SK-N-SH (cell line): ENCODE data around the gene DLG1. TPM values are rescaled to one million over a fixed set of nuclear protein-coding genes. Genes with fewer than 3 reads are reported as not detected.
A peak's percentile ranks its signal among the peaks of the same experiment; 100 is the strongest.

Experiments used
- CTCF ChIA-PET: fragments of 300-600, 350-600 bp; formaldehyde crosslinking; extraction: SDS; loops from one replicate; lab custom pipeline; 2021; lab: Yijun Ruan, JAX
- POLR2A ChIA-PET: fragments of 350-600 bp; sonication (Branson Sonifier 250); formaldehyde crosslinking; extraction: SDS; loops from one replicate; lab custom pipeline; 2020; ENCODE audit warnings: antibody characterized with exemption, inconsistent platforms; lab: Yijun Ruan, JAX
- DNase-seq: peaks from one replicate; pipeline ENCODE4 v3.0.0; 2012
- H2AFZ ChIP-seq: fragments of 200-600 bp; sonication (generic); 2 replicates; pipeline ENCODE4 v1.8.1; 2016; ENCODE audit warnings: antibody characterized with exemption, mild to moderate bottlenecking, low read depth
- H3F3A ChIP-seq: fragments of 200-600 bp; sonication (generic); replicated peaks from 2 replicates; pipeline ENCODE3; 2016; ENCODE audit warnings: antibody characterized with exemption, mild to moderate bottlenecking; ENCODE audit not compliant: insufficient read depth
- H3K27ac ChIP-seq, 2 experiments: fragments of 200-500 bp in 1 of 2; fragments of 200-600 bp in 1 of 2; sonication (Bioruptor generic) in 1 of 2; sonication (generic), shearing (Covaris generic) in 1 of 2; 2 replicates each; pipeline versions ENCODE4 v1.5.1 to v1.6.1; 2014 to 2016; ENCODE audit warnings: low read depth in 2 of 2, inconsistent platforms in 1 of 2, low read length in 1 of 2, mild to moderate bottlenecking in 1 of 2, mixed read lengths in 1 of 2
- H3K27me3 ChIP-seq: fragments of 200-600 bp; sonication (generic), shearing (Covaris generic); 2 replicates; pipeline ENCODE4 v1.6.1; 2016; ENCODE audit warnings: mixed run types; ENCODE audit not compliant: insufficient read depth
- H3K36me3 ChIP-seq, 2 experiments: fragments of 200-500 bp in 1 of 2; fragments of 200-600 bp in 1 of 2; sonication (Bioruptor generic) in 1 of 2; sonication (generic) in 1 of 2; replicated peaks in 1 of 2; 2 replicates each; pipeline versions ENCODE3 to v1.5.1; 2014 to 2016; ENCODE audit warnings: low read length in 1 of 2, mild to moderate bottlenecking in 1 of 2; ENCODE audit not compliant: insufficient read depth in 2 of 2, control insufficient read depth in 1 of 2
- H3K4me1 ChIP-seq, 2 experiments: fragments of 200-500 bp in 1 of 2; fragments of 200-600 bp in 1 of 2; sonication (Bioruptor generic) in 1 of 2; sonication (generic), shearing (Covaris generic) in 1 of 2; 2 replicates each; pipeline versions ENCODE4 v1.5.1 to v1.6.1; 2014 to 2016; ENCODE audit warnings: low read depth in 1 of 2, low read length in 1 of 2, mixed run types in 1 of 2; ENCODE audit not compliant: insufficient read depth in 2 of 2, control insufficient read depth in 1 of 2
- H3K4me2 ChIP-seq: fragments of 200-600 bp; sonication (generic), shearing (Covaris generic); 2 replicates; pipeline ENCODE4 v1.6.1; 2017; ENCODE audit warnings: mixed run types
- H3K4me3 ChIP-seq, 2 experiments: fragments of 200-500 bp in 1 of 2; fragments of 200-600 bp in 1 of 2; sonication (Bioruptor generic) in 1 of 2; sonication (generic), shearing (Covaris generic) in 1 of 2; 2 replicates each; pipeline versions ENCODE4 v1.5.1 to v1.8.1; 2014 to 2016; ENCODE audit warnings: low read depth in 2 of 2, inconsistent platforms in 1 of 2, low read length in 1 of 2, mild to moderate bottlenecking in 1 of 2, mixed read lengths in 1 of 2, moderate library complexity in 1 of 2
- H3K79me2 ChIP-seq: fragments of 200-600 bp; sonication (generic); 2 replicates; pipeline ENCODE4 v1.8.1; 2017; ENCODE audit warnings: mild to moderate bottlenecking; ENCODE audit not compliant: insufficient read depth
- H3K9ac ChIP-seq: fragments of 200-600 bp; sonication (generic); 2 replicates; pipeline ENCODE4 v1.6.1; 2017; ENCODE audit warnings: mixed run types
- H3K9me2 ChIP-seq: fragments of 200-600 bp; sonication (generic); 2 replicates; pipeline ENCODE4 v1.6.1; 2017; ENCODE audit warnings: mixed run types
- H3K9me3 ChIP-seq: fragments of 200-600 bp; sonication (generic); 2 replicates; pipeline ENCODE4 v1.6.1; 2017; ENCODE audit warnings: mixed run types, mild to moderate bottlenecking, moderate library complexity
- H4K20me1 ChIP-seq: fragments of 200-600 bp; sonication (generic); 2 replicates; pipeline ENCODE4 v1.6.1; 2017; ENCODE audit warnings: mild to moderate bottlenecking, mixed run types; ENCODE audit not compliant: insufficient read depth
- CTCF ChIP-seq: fragments of 200-600 bp; sonication (generic); IDR thresholded peaks from 2 replicates; pipeline ENCODE4 v1.6.1; 2017; ENCODE audit warnings: antibody characterized with exemption, mild to moderate bottlenecking, moderate library complexity
- FOSL2 ChIP-seq: IDR thresholded peaks from 2 replicates; pipeline ENCODE4 v1.4.0; 2012; ENCODE audit warnings: low read depth, mild to moderate bottlenecking, moderate library complexity, borderline replicate concordance
- FOXJ3 ChIP-seq: sonication (generic); formaldehyde crosslinking; IDR thresholded peaks from 2 replicates; pipeline ENCODE4 v1.5.1; 2020; ENCODE audit warnings: mild to moderate bottlenecking, missing genetic modification reagents
- NFIC ChIP-seq: IDR thresholded peaks from 2 replicates; pipeline ENCODE4 v1.4.0; 2012; ENCODE audit warnings: borderline replicate concordance
- PBX3 ChIP-seq: IDR thresholded peaks from 2 replicates; pipeline ENCODE4; 2012
- POLR2AphosphoS5 ChIP-seq: IDR thresholded peaks from 2 replicates; pipeline ENCODE4 v1.6.1; 2012; ENCODE audit warnings: low read depth, low read length
- SIN3A ChIP-seq: IDR thresholded peaks from 2 replicates; pipeline ENCODE4 v1.6.1; 2012; ENCODE audit warnings: low read depth, mild to moderate bottlenecking, low read length, moderate library complexity, borderline replicate concordance
- SMC3 ChIP-seq: IDR thresholded peaks from 2 replicates; pipeline ENCODE4 v1.6.1; 2012; ENCODE audit warnings: low read depth, low read length, improper control_type of control experiment
- YY1 ChIP-seq: IDR thresholded peaks from 2 replicates; pipeline ENCODE4 v1.4.0; 2012; ENCODE audit warnings: low read depth, mild to moderate bottlenecking
- WGBS: methylation state at CpG from one replicate; pipeline ENCODE4 v1.1.6; 2017; ENCODE audit warnings: low lambda C conversion rate; 5-methylcytosine and 5-hydroxymethylcytosine counted together
- polyA plus RNA-seq, 3 experiments: library from polyadenylated mRNA; depleted of rRNA; stranded (reverse); fragments of >200 nt; gene quantifications; 2 replicates each; pipeline ENCODE4 v1.2.3, GENCODE V29; 2012
- TF ChIP-seq, protein P1 (sequence below): fragments of 150-350 bp; IDR thresholded peaks from 2 replicates; pipeline ENCODE4 v1.6.1; 2016; ENCODE audit warnings: mild to moderate bottlenecking, low read depth, low read length
- TF ChIP-seq, protein P2 (sequence below): IDR thresholded peaks from 2 replicates; pipeline ENCODE4 v1.6.1; 2012; ENCODE audit warnings: mild to moderate bottlenecking, low read depth, low read length, moderate library complexity

Gene DLG1
- polyA plus RNA-seq, 1 of the 3 experiments (the other 2 are of a cell fraction), result 16.5 TPM

DNA sequence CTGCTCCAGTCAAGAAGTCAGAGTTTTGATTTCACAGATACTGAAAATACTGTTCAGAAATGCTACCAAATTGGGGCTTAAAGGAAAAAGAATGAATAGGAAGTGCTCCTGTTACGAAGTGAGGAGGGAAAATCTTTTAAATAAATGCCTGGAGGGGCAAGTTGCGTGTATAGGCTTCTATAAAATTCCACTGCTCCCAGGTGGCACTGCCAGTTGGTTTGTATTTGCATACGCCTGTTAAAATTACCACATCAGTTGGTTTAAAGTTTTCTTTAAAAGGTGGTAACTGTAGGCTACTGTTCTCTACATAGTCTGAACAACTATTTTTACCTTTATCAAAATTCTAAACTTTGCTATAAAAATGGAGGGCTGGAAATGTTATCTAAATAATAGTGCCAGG is 123.5 kb downstream of the DLG1 start:
- no peaks in the 10 kb centered on the region for H3K9me3 ChIP-seq
- no peaks in the 10 kb centered on the region for H3K9me2 ChIP-seq
- no peak for TF ChIP-seq FOSL2
- TF ChIP-seq CTCF, result no peak
- TF ChIP-seq NFIC, result no peak
- TF ChIP-seq POLR2AphosphoS5, result no peak
- TF ChIP-seq SIN3A, result no peak
- no peak for TF ChIP-seq FOXJ3 (CRISPR knock-in tag)
- TF ChIP-seq YY1, result no peak
- no peak for TF ChIP-seq PBX3
- TF ChIP-seq, protein P1, sequence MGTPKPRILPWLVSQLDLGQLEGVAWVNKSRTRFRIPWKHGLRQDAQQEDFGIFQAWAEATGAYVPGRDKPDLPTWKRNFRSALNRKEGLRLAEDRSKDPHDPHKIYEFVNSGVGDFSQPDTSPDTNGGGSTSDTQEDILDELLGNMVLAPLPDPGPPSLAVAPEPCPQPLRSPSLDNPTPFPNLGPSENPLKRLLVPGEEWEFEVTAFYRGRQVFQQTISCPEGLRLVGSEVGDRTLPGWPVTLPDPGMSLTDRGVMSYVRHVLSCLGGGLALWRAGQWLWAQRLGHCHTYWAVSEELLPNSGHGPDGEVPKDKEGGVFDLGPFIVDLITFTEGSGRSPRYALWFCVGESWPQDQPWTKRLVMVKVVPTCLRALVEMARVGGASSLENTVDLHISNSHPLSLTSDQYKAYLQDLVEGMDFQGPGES, result no peak
- no peak for TF ChIP-seq SMC3
- TF ChIP-seq, protein P2, sequence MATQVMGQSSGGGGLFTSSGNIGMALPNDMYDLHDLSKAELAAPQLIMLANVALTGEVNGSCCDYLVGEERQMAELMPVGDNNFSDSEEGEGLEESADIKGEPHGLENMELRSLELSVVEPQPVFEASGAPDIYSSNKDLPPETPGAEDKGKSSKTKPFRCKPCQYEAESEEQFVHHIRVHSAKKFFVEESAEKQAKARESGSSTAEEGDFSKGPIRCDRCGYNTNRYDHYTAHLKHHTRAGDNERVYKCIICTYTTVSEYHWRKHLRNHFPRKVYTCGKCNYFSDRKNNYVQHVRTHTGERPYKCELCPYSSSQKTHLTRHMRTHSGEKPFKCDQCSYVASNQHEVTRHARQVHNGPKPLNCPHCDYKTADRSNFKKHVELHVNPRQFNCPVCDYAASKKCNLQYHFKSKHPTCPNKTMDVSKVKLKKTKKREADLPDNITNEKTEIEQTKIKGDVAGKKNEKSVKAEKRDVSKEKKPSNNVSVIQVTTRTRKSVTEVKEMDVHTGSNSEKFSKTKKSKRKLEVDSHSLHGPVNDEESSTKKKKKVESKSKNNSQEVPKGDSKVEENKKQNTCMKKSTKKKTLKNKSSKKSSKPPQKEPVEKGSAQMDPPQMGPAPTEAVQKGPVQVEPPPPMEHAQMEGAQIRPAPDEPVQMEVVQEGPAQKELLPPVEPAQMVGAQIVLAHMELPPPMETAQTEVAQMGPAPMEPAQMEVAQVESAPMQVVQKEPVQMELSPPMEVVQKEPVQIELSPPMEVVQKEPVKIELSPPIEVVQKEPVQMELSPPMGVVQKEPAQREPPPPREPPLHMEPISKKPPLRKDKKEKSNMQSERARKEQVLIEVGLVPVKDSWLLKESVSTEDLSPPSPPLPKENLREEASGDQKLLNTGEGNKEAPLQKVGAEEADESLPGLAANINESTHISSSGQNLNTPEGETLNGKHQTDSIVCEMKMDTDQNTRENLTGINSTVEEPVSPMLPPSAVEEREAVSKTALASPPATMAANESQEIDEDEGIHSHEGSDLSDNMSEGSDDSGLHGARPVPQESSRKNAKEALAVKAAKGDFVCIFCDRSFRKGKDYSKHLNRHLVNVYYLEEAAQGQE, result no peak
- peak overlapping the region in 1 of 2 experiments; percentile 97; a peak in 2 of 4 replicates for H3K27ac ChIP-seq
- no peak overlapping the region for H3K9ac ChIP-seq
- DNase-seq, result no peak
- peaks cover 5 to 7% of the 10 kb centered on the region in 2 experiments for H3K36me3 ChIP-seq
- no peaks in the 10 kb centered on the region for H3F3A ChIP-seq
- ChIA-PET POLR2A (no interaction called here), CTCF (interaction anchor here (1.0 to 1.5 kb wide), 2 partner anchors 13 to 27 kb away, joined by 4 to 6 read pairs; no protein-coding TSS in a partner anchor)
- peaks cover 0 to 18% of the 10 kb centered on the region in 2 experiments; a peak in 2 of 4 replicates for H3K4me1 ChIP-seq
- H2AFZ ChIP-seq, result no peak overlapping the region
- no peak overlapping the region for H3K4me3 ChIP-seq
- no peak overlapping the region for H3K4me2 ChIP-seq
- 90% methylated on average over 3 of the region's 3 CpGs for WGBS
- peaks cover 5% of the 10 kb centered on the region; the same call in 1 of the 2 replicates for H4K20me1 ChIP-seq
- peaks cover 40% of the 10 kb centered on the region; the same call in 1 of the 2 replicates for H3K79me2 ChIP-seq
- no peaks in the 10 kb centered on the region for H3K27me3 ChIP-seq
